ENCODE data around the gene SPSB2. TPM values are rescaled to one million over a fixed set of nuclear protein-coding genes. Genes with fewer than 3 reads are reported as not detected.

The SPSB2 gene
- total and polyA plus RNA-seq, 2 donors (not counting 1 experiment from before 2014, with no cell fraction given), result 9.4 to 16.0 TPM

DNA sequence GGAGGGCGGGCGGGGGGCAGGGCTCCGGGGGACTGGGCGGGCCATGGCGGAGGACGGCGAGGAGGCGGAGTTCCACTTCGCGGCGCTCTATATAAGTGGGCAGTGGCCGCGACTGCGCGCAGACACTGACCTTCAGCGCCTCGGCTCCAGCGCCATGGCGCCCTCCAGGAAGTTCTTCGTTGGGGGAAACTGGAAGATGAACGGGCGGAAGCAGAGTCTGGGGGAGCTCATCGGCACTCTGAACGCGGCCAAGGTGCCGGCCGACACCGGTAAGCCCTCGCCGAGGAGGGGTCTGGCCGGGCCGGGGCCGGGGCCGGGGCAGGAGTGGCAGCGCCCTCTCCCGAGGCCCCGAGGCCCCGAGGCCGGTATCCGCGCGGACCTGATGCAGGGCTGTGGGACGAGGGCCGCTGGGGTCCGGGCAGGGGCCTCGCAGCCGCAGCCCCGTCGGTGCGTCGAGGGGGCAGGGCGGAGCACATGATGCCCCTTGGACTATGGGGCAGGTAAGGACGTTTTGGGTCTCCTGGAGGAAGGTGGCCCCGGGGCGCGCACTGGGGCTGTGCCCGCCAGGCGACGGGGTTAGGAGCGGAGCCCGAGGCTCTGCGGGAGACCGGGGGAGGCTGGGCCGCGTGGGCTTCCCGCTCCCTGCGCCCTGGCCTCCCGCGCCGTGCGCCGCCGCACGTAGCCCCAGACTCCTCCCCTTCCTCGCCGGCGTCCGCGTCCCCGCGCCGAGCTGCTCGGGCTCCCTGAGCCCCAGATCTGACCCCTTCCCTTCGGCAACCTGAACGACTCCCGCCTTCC lies 5.5 kb downstream of the SPSB2 start, which contains the start of gene TPI1:
TPI1 (plus strand) TSS at position 119 of the 798 bp plus-strand sequence; CDS start at position 155, 36 bp downstream.
- H3K9me3 Mint-ChIP-seq (ENCODE audit: insufficient read depth), result no peaks in the 10 kb centered on the region
- peak within 1 kb of the TSS; percentile 97 for H3K4me2 ChIP-seq (replicated peaks; ENCODE audit: low read depth, low read length, poor library complexity, severe bottlenecking)
- ATAC-seq (ENCODE audit: low read depth), result peak; percentile 83
- H3K4me3 ChIP-seq (ENCODE audit: control extremely low read depth in 1 of 5, extremely low read depth in 1 of 5, insufficient read depth in 1 of 5, low read depth in 2 of 5, low read length in 4 of 5), result peak within 1 kb of the TSS; percentile 56 to 88 (median 68)
- H3K4me1 ChIP-seq (ENCODE audit: control insufficient read depth in 2 of 2, insufficient read depth in 2 of 2, low read length in 2 of 2), result peaks cover 33 to 41% of the 10 kb centered on the region in 2 donors
- peaks cover 17% of the 10 kb centered on the region for H3K79me2 ChIP-seq (ENCODE audit: control insufficient read depth, insufficient read depth, low read length)
- H3K27me3 ChIP-seq (replicated peaks in 1 of 4; ENCODE audit: control extremely low read depth in 1 of 4, control insufficient read depth in 3 of 4, insufficient read depth in 4 of 4, low read length in 3 of 4), result no peaks in the 10 kb centered on the region
- H3K36me3 ChIP-seq (replicated peaks in 1 of 2; ENCODE audit: control extremely low read depth in 1 of 2, control insufficient read depth in 1 of 2, extremely low read depth in 1 of 2, insufficient read depth in 2 of 2, low read length in 1 of 2), result peaks cover 0 to 38% of the 10 kb centered on the region in 2 experiments
- ChIA-PET CTCF (interaction anchor here (0.6 to 11.8 kb wide), 15 partner anchors 15 to 306 kb away, joined by 3 to 136 read pairs (median 4); partner anchors contain the start of genes C12orf57, C1RL, CDCA3 and LPCAT3), POLR2A (interaction anchor here (0.6 to 5.5 kb wide), 10 partner anchors 14 to 1163 kb away, joined by 3 to 49 read pairs (median 5); partner anchors contain the start of genes CDCA3, PTPN6, USP5 and ZNF384)
- H3K27ac Mint-ChIP-seq, result peak within 1 kb of the TSS; percentile 97
- H3K9ac ChIP-seq (ENCODE audit: low read length), result peak within 1 kb of the TSS; percentile 89
- H2AFZ ChIP-seq (ENCODE audit: insufficient read depth, low read depth, low read length, poor library complexity, severe bottlenecking), result peak within 1 kb of the TSS; percentile 92
- TF ChIP-seq, protein P1, sequence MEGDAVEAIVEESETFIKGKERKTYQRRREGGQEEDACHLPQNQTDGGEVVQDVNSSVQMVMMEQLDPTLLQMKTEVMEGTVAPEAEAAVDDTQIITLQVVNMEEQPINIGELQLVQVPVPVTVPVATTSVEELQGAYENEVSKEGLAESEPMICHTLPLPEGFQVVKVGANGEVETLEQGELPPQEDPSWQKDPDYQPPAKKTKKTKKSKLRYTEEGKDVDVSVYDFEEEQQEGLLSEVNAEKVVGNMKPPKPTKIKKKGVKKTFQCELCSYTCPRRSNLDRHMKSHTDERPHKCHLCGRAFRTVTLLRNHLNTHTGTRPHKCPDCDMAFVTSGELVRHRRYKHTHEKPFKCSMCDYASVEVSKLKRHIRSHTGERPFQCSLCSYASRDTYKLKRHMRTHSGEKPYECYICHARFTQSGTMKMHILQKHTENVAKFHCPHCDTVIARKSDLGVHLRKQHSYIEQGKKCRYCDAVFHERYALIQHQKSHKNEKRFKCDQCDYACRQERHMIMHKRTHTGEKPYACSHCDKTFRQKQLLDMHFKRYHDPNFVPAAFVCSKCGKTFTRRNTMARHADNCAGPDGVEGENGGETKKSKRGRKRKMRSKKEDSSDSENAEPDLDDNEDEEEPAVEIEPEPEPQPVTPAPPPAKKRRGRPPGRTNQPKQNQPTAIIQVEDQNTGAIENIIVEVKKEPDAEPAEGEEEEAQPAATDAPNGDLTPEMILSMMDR (IDR thresholded peaks at IDR 0.05), result no peak
- TF ChIP-seq EZH2 (IDR thresholded peaks at IDR 0.05; ENCODE audit: borderline replicate concordance, insufficient read depth, low read depth, low read length, poor library complexity, severe bottlenecking), result no peak
- H4K20me1 ChIP-seq (ENCODE audit: control insufficient read depth, insufficient read depth, low read length, poor library complexity, severe bottlenecking), result peaks cover 46% of the 10 kb centered on the region
- under 1% methylated on average over 86 of the region's 86 CpGs for WGBS (ENCODE audit: insufficient coverage)
- intact Hi-C loops (cut with micrococcal nuclease), result loop anchor here (1.0 to 2.0 kb wide), 5 partner anchors 15 to 114 kb away; partner anchors contain the start of genes C12orf57, EMG1, MLF2 and PHB2
- H3K4me3 Mint-ChIP-seq, result peak within 1 kb of the TSS; percentile 96
- H3K27me3 Mint-ChIP-seq, result no peaks in the 10 kb centered on the region
- H3K27ac ChIP-seq (ENCODE audit: low read length in 2 of 2), result peak within 1 kb of the TSS; percentile 70 to 77
- peak; percentile 83 for DNase-seq
- peaks cover 50% of the 10 kb centered on the region for H3K4me1 Mint-ChIP-seq
- no peaks in the 10 kb centered on the region for H3K9me3 ChIP-seq (ENCODE audit: control extremely low read depth in 1 of 3, control insufficient read depth in 2 of 3, insufficient read depth in 1 of 3, low read length in 2 of 3)

All from B cell (primary cell).